HEK293 (cell line): ENCODE results near the gene CETN3.

ENCODE experiments used
- GLI4 ChIP-seq: fragments of 450-650 bp; formaldehyde crosslinking; IDR thresholded peaks from 2 replicates; pipeline ENCODE4 v1.5.1; 2016; ENCODE audit warnings: missing biosample characterization, missing genetic modification characterization
- HIC1 ChIP-seq: fragments of 450-650 bp; formaldehyde crosslinking; IDR thresholded peaks from 2 replicates; pipeline ENCODE4 v1.5.1; 2016; ENCODE audit warnings: missing biosample characterization, missing genetic modification characterization
- KLF8 ChIP-seq: fragments of 450-650 bp; formaldehyde crosslinking; IDR thresholded peaks from 2 replicates; pipeline ENCODE4 v1.5.1; 2016; ENCODE audit warnings: missing biosample characterization, missing genetic modification characterization
- PATZ1 ChIP-seq: fragments of 450-650 bp; formaldehyde crosslinking; IDR thresholded peaks from 2 replicates; pipeline ENCODE4 v1.5.1; 2016; ENCODE audit warnings: missing biosample characterization, missing genetic modification characterization
- WT1 ChIP-seq: fragments of 450-650 bp; formaldehyde crosslinking; IDR thresholded peaks from 2 replicates; pipeline ENCODE4 v1.5.1; 2016; ENCODE audit warnings: missing biosample characterization, missing genetic modification characterization
- ZFP3 ChIP-seq: fragments of 450-650 bp; formaldehyde crosslinking; IDR thresholded peaks from 2 replicates; pipeline ENCODE4 v1.5.1; 2016; ENCODE audit warnings: low read depth, missing biosample characterization, missing genetic modification characterization
- ZNF18 ChIP-seq: fragments of 450-650 bp; formaldehyde crosslinking; IDR thresholded peaks from 2 replicates; pipeline ENCODE4 v1.5.1; 2016; ENCODE audit warnings: missing biosample characterization, missing genetic modification characterization
- ZNF248 ChIP-seq: fragments of 450-650 bp; formaldehyde crosslinking; IDR thresholded peaks from 2 replicates; pipeline ENCODE4 v1.5.1; 2017; ENCODE audit warnings: missing biosample characterization, missing genetic modification characterization
- ZNF280C ChIP-seq: fragments of 450-650 bp; formaldehyde crosslinking; IDR thresholded peaks from 2 replicates; pipeline ENCODE4 v1.5.1; 2016; ENCODE audit warnings: missing biosample characterization, missing genetic modification characterization
- ZNF324 ChIP-seq: fragments of 450-650 bp; formaldehyde crosslinking; IDR thresholded peaks from 2 replicates; pipeline ENCODE4 v1.5.1; 2016; ENCODE audit warnings: missing biosample characterization, missing genetic modification characterization
- ZNF335 ChIP-seq: fragments of 450-650 bp; formaldehyde crosslinking; conservative IDR thresholded peaks from 2 replicates; pipeline ENCODE4 v1.5.1; 2016; ENCODE audit warnings: missing biosample characterization, missing genetic modification characterization
- ZNF362 ChIP-seq: fragments of 450-650 bp; formaldehyde crosslinking; IDR thresholded peaks from 2 replicates; pipeline ENCODE4 v1.5.1; 2016; ENCODE audit warnings: missing biosample characterization, missing genetic modification characterization
- ZNF366 ChIP-seq: fragments of 450-650 bp; formaldehyde crosslinking; conservative IDR thresholded peaks from 2 replicates; pipeline ENCODE4 v1.5.1; 2016; ENCODE audit warnings: missing biosample characterization, missing genetic modification characterization
- ZNF449 ChIP-seq: fragments of 450-650 bp; formaldehyde crosslinking; IDR thresholded peaks from 2 replicates; pipeline ENCODE4 v1.5.1; 2017; ENCODE audit warnings: missing biosample characterization, mild to moderate bottlenecking, missing genetic modification characterization, moderate library complexity
- ZNF513 ChIP-seq: fragments of 450-650 bp; IDR thresholded peaks from 2 replicates; pipeline ENCODE4 v1.5.1; 2018; ENCODE audit warnings: missing biosample characterization, missing genetic modification characterization
- ZNF580 ChIP-seq: fragments of 450-650 bp; formaldehyde crosslinking; IDR thresholded peaks from 2 replicates; pipeline ENCODE4 v1.5.1; 2016; ENCODE audit warnings: missing biosample characterization, missing genetic modification characterization
- ZNF585B ChIP-seq: fragments of 450-650 bp; formaldehyde crosslinking; IDR thresholded peaks from 2 replicates; pipeline ENCODE4 v1.5.1; 2016; ENCODE audit warnings: missing biosample characterization, missing genetic modification characterization
- ZNF610 ChIP-seq: fragments of 450-650 bp; formaldehyde crosslinking; IDR thresholded peaks from 2 replicates; pipeline ENCODE4 v1.5.1; 2016; ENCODE audit warnings: missing biosample characterization, missing genetic modification characterization, borderline replicate concordance
- ZNF785 ChIP-seq: fragments of 450-650 bp; formaldehyde crosslinking; IDR thresholded peaks from 2 replicates; pipeline ENCODE4 v1.5.1; 2016; ENCODE audit warnings: missing biosample characterization, missing genetic modification characterization
- ZSCAN18 ChIP-seq: fragments of 450-650 bp; formaldehyde crosslinking; IDR thresholded peaks from 2 replicates; pipeline ENCODE4 v1.5.1; 2016; ENCODE audit warnings: missing biosample characterization, missing genetic modification characterization
- ZSCAN5A ChIP-seq: fragments of 450-650 bp; formaldehyde crosslinking; IDR thresholded peaks from 2 replicates; pipeline ENCODE4 v1.5.1; 2016; ENCODE audit warnings: missing biosample characterization, missing genetic modification characterization
- ZXDB ChIP-seq: fragments of 450-650 bp; formaldehyde crosslinking; IDR thresholded peaks from 2 replicates; pipeline ENCODE4 v1.5.1; 2016; ENCODE audit warnings: missing biosample characterization, missing genetic modification characterization

CETN3 gene

GRCh38 chr5:90409318-90410177, at the start of gene CETN3 (continued):
- TF ChIP-seq ZNF18 (tag by site-specific recombination) = peak; percentile 17; the same call in 1 of the 2 replicates
- peak; percentile 48; the same call in 1 of the 2 replicates for TF ChIP-seq GLI4
- TF ChIP-seq KLF8 (tag by site-specific recombination) = peak; percentile 63
- no peak for TF ChIP-seq ZNF280C
- TF ChIP-seq ZNF248 (tag by site-specific recombination) = no peak
- peak; percentile 88 for TF ChIP-seq ZNF335 (tag by site-specific recombination)
- no peak for TF ChIP-seq ZFP3
- TF ChIP-seq ZNF324 = peak; percentile 70; the same call in 1 of the 2 replicates
- peak; percentile 81 for TF ChIP-seq ZSCAN5A (tag by site-specific recombination)
- TF ChIP-seq PATZ1 = peak; percentile 83
- no peak for TF ChIP-seq ZNF585B (tag by site-specific recombination)
- TF ChIP-seq ZSCAN18 (tag by site-specific recombination) = no peak
- TF ChIP-seq ZNF362 (tag by site-specific recombination) = peak; percentile 89
- TF ChIP-seq HIC1 (tag by site-specific recombination) = no peak
- TF ChIP-seq ZNF580 (tag by site-specific recombination) = peak; percentile 71
- TF ChIP-seq ZXDB (tag by site-specific recombination) = peak; percentile 85
- peak; percentile 67; the same call in 1 of the 2 replicates for TF ChIP-seq WT1 (tag by site-specific recombination)
- TF ChIP-seq ZNF610 (tag by site-specific recombination) = peak; percentile 41; the same call in 1 of the 2 replicates
- 0 out of 2 replicates have a peak, but pooled peaks have one; percentile 27 for TF ChIP-seq ZNF366 (tag by site-specific recombination)
- no peak for TF ChIP-seq ZNF513 (tag by site-specific recombination)
- peak; percentile 99 for TF ChIP-seq ZNF449 (tag by site-specific recombination)
- no peak for TF ChIP-seq ZNF785
